Mammary epithelial cell (primary cell): Measurements from ENCODE around the gene HIF1A.

Experiments used
- EZH2 ChIP-seq: IDR thresholded peaks from 2 replicates; pipeline ENCODE4 v1.6.1; 2012; ENCODE audit warnings: low read length, inconsistent platforms, borderline replicate concordance
- TF ChIP-seq, protein P1 (sequence below), 2 donors: IDR thresholded peaks in 1 of 2; conservative IDR thresholded peaks in 1 of 2; 2 replicates each; pipeline ENCODE4 v1.5.1; 2011 to 2012; ENCODE audit warnings: inconsistent platforms in 2 of 2, low read length in 2 of 2, mild to moderate bottlenecking in 2 of 2, control low read depth in 1 of 2, low read depth in 1 of 2; ENCODE audit not compliant: insufficient read depth in 1 of 2; ENCODE audit errors: extremely low read depth in 1 of 2

DNA sequence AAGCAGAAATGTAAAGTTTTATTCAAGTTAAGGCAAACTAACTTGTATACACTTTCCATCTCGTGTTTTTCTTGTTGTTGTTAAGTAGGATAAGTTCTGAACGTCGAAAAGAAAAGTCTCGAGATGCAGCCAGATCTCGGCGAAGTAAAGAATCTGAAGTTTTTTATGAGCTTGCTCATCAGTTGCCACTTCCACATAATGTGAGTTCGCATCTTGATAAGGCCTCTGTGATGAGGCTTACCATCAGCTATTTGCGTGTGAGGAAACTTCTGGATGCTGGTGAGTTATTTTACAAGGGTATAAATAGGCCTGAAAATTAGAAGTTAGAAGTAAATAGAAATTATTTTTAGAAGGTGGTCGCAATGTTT lies 25.0 kb downstream of the HIF1A start:
- TF ChIP-seq, protein P1, sequence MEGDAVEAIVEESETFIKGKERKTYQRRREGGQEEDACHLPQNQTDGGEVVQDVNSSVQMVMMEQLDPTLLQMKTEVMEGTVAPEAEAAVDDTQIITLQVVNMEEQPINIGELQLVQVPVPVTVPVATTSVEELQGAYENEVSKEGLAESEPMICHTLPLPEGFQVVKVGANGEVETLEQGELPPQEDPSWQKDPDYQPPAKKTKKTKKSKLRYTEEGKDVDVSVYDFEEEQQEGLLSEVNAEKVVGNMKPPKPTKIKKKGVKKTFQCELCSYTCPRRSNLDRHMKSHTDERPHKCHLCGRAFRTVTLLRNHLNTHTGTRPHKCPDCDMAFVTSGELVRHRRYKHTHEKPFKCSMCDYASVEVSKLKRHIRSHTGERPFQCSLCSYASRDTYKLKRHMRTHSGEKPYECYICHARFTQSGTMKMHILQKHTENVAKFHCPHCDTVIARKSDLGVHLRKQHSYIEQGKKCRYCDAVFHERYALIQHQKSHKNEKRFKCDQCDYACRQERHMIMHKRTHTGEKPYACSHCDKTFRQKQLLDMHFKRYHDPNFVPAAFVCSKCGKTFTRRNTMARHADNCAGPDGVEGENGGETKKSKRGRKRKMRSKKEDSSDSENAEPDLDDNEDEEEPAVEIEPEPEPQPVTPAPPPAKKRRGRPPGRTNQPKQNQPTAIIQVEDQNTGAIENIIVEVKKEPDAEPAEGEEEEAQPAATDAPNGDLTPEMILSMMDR (conservative IDR thresholded peaks at IDR 0.05 in 1 of 2, IDR thresholded peaks at IDR 0.05 in 1 of 2; ENCODE audit: extremely low read depth in 1 of 2, insufficient read depth in 1 of 2, low read depth in 1 of 2, low read length in 2 of 2) = no peak
- no peak for TF ChIP-seq EZH2
